HCT116 (cell line): ENCODE measurements around the gene PIK3C3. TPM values are rescaled to one million over a fixed set of nuclear protein-coding genes. Genes with fewer than 3 reads are reported as not detected.
A peak's percentile ranks its signal among the peaks of the same experiment; 100 is the strongest.

ENCODE experiments used
- ATAC-seq: fragments of 200-7000 bp; cut with Tn5 transposase; 2 replicates; pipeline ENCODE4 v1.9.1; 2020; ENCODE audit warnings: mild to moderate bottlenecking, moderate library complexity
- BruUV-seq: library from RNA; stranded (reverse); fragments of 400-500 nt; replicated peaks from 2 replicates; lab custom pipeline; 2021; lab: Mats Ljungman, UMichigan
- CTCF ChIA-PET: fragments of 300-600 bp; sonication (Branson Sonifier 250); formaldehyde crosslinking; loops from one replicate; lab custom pipeline; 2021; ENCODE audit warnings: antibody characterized with exemption; lab: Charles Lee
- POLR2A ChIA-PET: fragments of 300-600, 350-600 bp; sonication (Branson Sonifier 250); formaldehyde crosslinking; loops from one replicate; lab custom pipeline; 2021; ENCODE audit warnings: antibody characterized with exemption; lab: Charles Lee
- RAD21 ChIA-PET, 2 experiments: fragments of 300-600 bp; sonication (Branson Sonifier 250); formaldehyde crosslinking; loops; one replicate each; lab custom pipeline; 2023; ENCODE audit warnings: low total read pairs in 2 of 2; ENCODE audit not compliant: uncharacterized antibody in 2 of 2, unreplicated experiment in 2 of 2, low non-redundant PET in 1 of 2; lab: Charles Lee
- DNase-seq: peaks from one replicate; pipeline ENCODE4 v3.0.0-alpha.2; 2010; ENCODE audit warnings: low read depth, low spot score
- H2AFZ ChIP-seq: fragments of 200-600 bp; shearing (Covaris generic), sonication (generic); 2 replicates; pipeline ENCODE4 v1.6.1; 2017; ENCODE audit warnings: low read depth, mixed run types, mixed read lengths, antibody characterized with exemption, low read length; ENCODE audit not compliant: poor library complexity, severe bottlenecking
- H3K27ac ChIP-seq: 2 replicates; pipeline ENCODE4 v1.5.1; 2012; ENCODE audit warnings: low read depth, low read length
- H3K27me3 ChIP-seq: fragments of 200-600 bp; sonication (generic); 2 replicates; pipeline ENCODE4 v1.6.1; 2016; ENCODE audit warnings: mixed run types, low read length, mixed read lengths; ENCODE audit not compliant: insufficient read depth
- H3K36me3 ChIP-seq, 2 experiments: fragments of 200-500 bp in 1 of 2; fragments of 200-600 bp in 1 of 2; sonication (Bioruptor generic) in 1 of 2; sonication (generic) in 1 of 2; 2 replicates each; pipeline versions ENCODE4 v1.5.1 to v1.6.1; 2014 to 2016; ENCODE audit warnings: low read length in 2 of 2, inconsistent platforms in 1 of 2, mixed read lengths in 1 of 2, mixed run types in 1 of 2; ENCODE audit not compliant: insufficient read depth in 2 of 2, control insufficient read depth in 1 of 2
- H3K4me1 ChIP-seq, 2 experiments: fragments of 200-600 bp in 1 of 2; sonication (generic) in 1 of 2; 2 replicates each; pipeline versions ENCODE4 v1.5.1 to v1.6.1; 2012 to 2017; ENCODE audit warnings: low read length in 2 of 2, inconsistent platforms in 1 of 2, mild to moderate bottlenecking in 1 of 2, mixed read lengths in 1 of 2, mixed run types in 1 of 2, moderate library complexity in 1 of 2; ENCODE audit not compliant: insufficient read depth in 2 of 2, control insufficient read depth in 1 of 2
- H3K4me2 ChIP-seq: fragments of 200-600 bp; sonication (generic); 2 replicates; pipeline ENCODE4 v1.6.1; 2017; ENCODE audit warnings: mixed run types, low read length, mixed read lengths
- H3K4me3 ChIP-seq, 2 experiments: fragments of 200-600 bp in 1 of 2; sonication (generic) in 1 of 2; replicated peaks in 1 of 2; 2 replicates each; pipeline ENCODE4 v1.5.1; 2011 to 2016; ENCODE audit warnings: low read length in 2 of 2, control low read depth in 1 of 2, low read depth in 1 of 2, mild to moderate bottlenecking in 1 of 2, mixed read lengths in 1 of 2, mixed run types in 1 of 2
- H3K79me2 ChIP-seq: fragments of 200-600 bp; sonication (generic); 2 replicates; pipeline ENCODE4 v1.6.1; 2017; ENCODE audit warnings: mild to moderate bottlenecking, mixed run types, low read length, moderate library complexity, mixed read lengths; ENCODE audit not compliant: insufficient read depth
- H3K9ac ChIP-seq: fragments of 200-600 bp; sonication (generic); 2 replicates; pipeline ENCODE4 v1.6.1; 2016; ENCODE audit warnings: low read length, mixed read lengths
- H3K9me2 ChIP-seq: fragments of 200-600 bp; sonication (generic), shearing (Covaris generic); 2 replicates; pipeline ENCODE4 v1.6.1; 2017; ENCODE audit warnings: mixed run types, mild to moderate bottlenecking, moderate library complexity; ENCODE audit not compliant: insufficient read depth
- H3K9me3 ChIP-seq, 2 experiments: fragments of 200-500 bp in 1 of 2; fragments of 200-600 bp in 1 of 2; sonication (Bioruptor generic) in 1 of 2; sonication (generic) in 1 of 2; 2 replicates each; pipeline ENCODE4 v1.6.1; 2014 to 2017; ENCODE audit warnings: low read length in 2 of 2, mixed read lengths in 2 of 2, inconsistent platforms in 1 of 2, low read depth in 1 of 2, mild to moderate bottlenecking in 1 of 2, mixed run types in 1 of 2, moderate library complexity in 1 of 2; ENCODE audit not compliant: control insufficient read depth in 1 of 2, insufficient read depth in 1 of 2
- H4K20me1 ChIP-seq: fragments of 200-600 bp; sonication (generic), shearing (Covaris generic); 2 replicates; pipeline ENCODE4 v1.6.1; 2017; ENCODE audit warnings: mixed run types, mild to moderate bottlenecking, moderate library complexity; ENCODE audit not compliant: insufficient read depth
- CEBPB ChIP-seq: IDR thresholded peaks from 2 replicates; pipeline ENCODE4 v1.6.1; 2012; ENCODE audit warnings: low read depth
- CTCF ChIP-seq, 3 experiments: fragments of 200-600 bp in 1 of 3; sonication (generic) in 1 of 3; IDR thresholded peaks in 2 of 3; conservative IDR thresholded peaks in 1 of 3; 2 replicates each; pipeline ENCODE4 v1.5.1; 2012 to 2017; ENCODE audit warnings: low read depth in 2 of 3, low read length in 2 of 3, antibody characterized with exemption in 1 of 3, borderline replicate concordance in 1 of 3, control low read depth in 1 of 3, mild to moderate bottlenecking in 1 of 3, mixed read lengths in 1 of 3, mixed run types in 1 of 3, moderate library complexity in 1 of 3; ENCODE audit not compliant: insufficient read depth in 1 of 3
- EGR1 ChIP-seq: IDR thresholded peaks from 2 replicates; pipeline ENCODE4 v1.6.1; 2012; ENCODE audit warnings: low read depth
- EZH2phosphoT487 ChIP-seq: fragments of 200-600 bp; IDR thresholded peaks from 2 replicates; pipeline ENCODE4 v1.6.1; 2018; ENCODE audit warnings: antibody characterized with exemption, borderline replicate concordance
- RAD21 ChIP-seq: IDR thresholded peaks from 2 replicates; pipeline ENCODE4 v1.6.1; 2012; ENCODE audit warnings: low read depth, mild to moderate bottlenecking
- TCF7L2 ChIP-seq: IDR thresholded peaks from 2 replicates; pipeline ENCODE4 v1.7.0; 2011; ENCODE audit warnings: borderline replicate concordance, inconsistent platforms; ENCODE audit not compliant: insufficient read depth, insufficient read length; ENCODE audit errors: extremely low read depth
- ZFX ChIP-seq: fragments of 450-650 bp; IDR thresholded peaks from 2 replicates; pipeline ENCODE4 v1.6.1; 2017
- intact Hi-C: fragments of 100-400 bp; cut with micrococcal nuclease; formaldehyde crosslinking; loops from 2 replicates; pipeline ENCODE4 v1.10.0; 2022
- total RNA-seq: library from RNA; stranded (reverse); gene quantifications from one replicate; pipeline ENCODE4 v1.2.1, GENCODE V29; 2021; ENCODE audit not compliant: unreplicated experiment

PIK3C3 gene
- total RNA-seq, 1 experiment from 2014 or later, result 40.4 TPM

- RAD21 ChIA-PET, result interaction anchor here in 1 of 2 experiments (0.6 kb wide), 1 partner anchor 23 kb away, joined by 3 read pairs; no protein-coding TSS in a partner anchor
- DNase-seq (no peak), ATAC-seq (no peak)
- intact Hi-C loops, result loop anchor here (1.0 kb wide), 2 partner anchors 1158 to 1474 kb away; no protein-coding TSS in a partner anchor
- Histone ChIP-seq H3K27me3 (no peaks in the 10 kb centered on the region), H3K4me2 (no peak overlapping the region), H3K36me3 (no peaks in the 10 kb centered on the region), H3K27ac (no peak overlapping the region), H3K4me3 (no peak overlapping the region), H3K9me2 (no peaks in the 10 kb centered on the region), H3K79me2 (no peaks in the 10 kb centered on the region), H3K9ac (no peak overlapping the region), H2AFZ (peak overlapping the region; percentile 13), H3K4me1 (0 out of 4 replicates have a peak, but pooled peaks cover 0 to 3% of the 10 kb centered on the region in 2 experiments), H3K9me3 (no peaks in the 10 kb centered on the region), H4K20me1 (no peaks in the 10 kb centered on the region)
- no peak for TF ChIP-seq RAD21
- TF ChIP-seq EZH2phosphoT487, result no peak
- TF ChIP-seq ZFX, result no peak
- TF ChIP-seq CEBPB, result peak; percentile 39; the same call in 1 of the 2 replicates
- TF ChIP-seq TCF7L2, result no peak
- TF ChIP-seq EGR1, result no peak
- no peak for TF ChIP-seq CTCF (IDR thresholded peaks at IDR 0.05 in 2 of 3, conservative IDR thresholded peaks at IDR 0.05 in 1 of 3; ENCODE audit: borderline replicate concordance in 1 of 3, insufficient read depth in 1 of 3, low read depth in 2 of 3, low read length in 2 of 3)
- CTCF ChIA-PET, result interaction anchor here (0.6 to 1.5 kb wide), 12 partner anchors 11 to 1479 kb away, joined by 3 to 13 read pairs (median 5); no protein-coding TSS in a partner anchor
- no TSS peak for BruUV-seq
- POLR2A ChIA-PET, result no interaction called here
These were observed 158.6 kb downstream of the PIK3C3 start for GRCh38 chr18:42113529-42114191.
